GM21723 (cell line): ENCODE data around the gene RSBN1L.
"Not testable (repeated sequence)": the region's sequence is repeated elsewhere in the genome, so short reads cannot be mapped to it uniquely, and the experiment has no call there.

Experiments used
- ATAC-seq: cut with Tn5 transposase; IDR thresholded peaks from one replicate; pipeline ENCODE4 v1.9.1; 2021; ENCODE audit warnings: mild to moderate bottlenecking, moderate library complexity; ENCODE audit not compliant: unreplicated experiment

Gene RSBN1L

DNA sequence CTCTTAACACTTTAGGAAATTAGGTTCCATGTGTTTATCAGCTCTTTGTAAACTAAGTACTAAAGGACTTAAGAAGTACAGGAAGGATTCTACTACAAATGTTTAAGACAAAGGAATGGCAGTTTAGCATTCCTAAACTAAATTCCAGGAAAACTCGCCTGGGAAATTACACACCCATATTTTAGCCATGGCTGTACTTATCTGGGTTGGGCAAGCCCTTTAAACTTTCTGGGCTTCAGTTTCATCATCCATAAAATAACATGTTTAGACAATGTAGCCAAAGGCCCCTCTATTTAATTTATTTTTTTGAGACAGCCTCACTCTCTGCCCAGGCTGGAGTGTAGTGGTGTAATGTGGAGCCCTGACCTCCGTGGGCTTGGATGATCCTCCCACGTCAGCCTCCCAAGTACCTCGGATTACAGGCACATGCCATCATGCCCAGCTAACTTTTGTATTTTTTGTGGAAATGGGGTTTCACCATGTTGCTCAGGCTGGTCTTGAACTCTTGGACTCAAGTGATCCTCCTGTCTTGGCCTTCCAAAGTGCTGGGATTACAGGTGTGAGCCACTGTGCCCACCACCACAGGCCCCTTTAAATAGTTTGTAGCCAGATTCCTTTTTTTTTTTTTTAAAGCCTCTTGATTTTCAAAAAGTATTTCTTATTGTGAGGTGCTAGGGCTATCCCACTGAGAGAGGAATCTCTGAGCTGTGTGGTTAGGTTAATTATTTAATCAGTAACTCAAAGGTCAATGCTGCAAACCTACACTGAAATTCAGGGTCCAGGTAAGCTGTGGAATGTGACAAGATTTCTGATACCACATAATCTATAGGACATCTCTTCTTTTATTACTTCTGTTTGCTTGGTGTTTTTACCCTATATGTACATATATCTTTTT lies 69.9 kb downstream of the RSBN1L start:
- ATAC-seq, result no peak

DNA sequence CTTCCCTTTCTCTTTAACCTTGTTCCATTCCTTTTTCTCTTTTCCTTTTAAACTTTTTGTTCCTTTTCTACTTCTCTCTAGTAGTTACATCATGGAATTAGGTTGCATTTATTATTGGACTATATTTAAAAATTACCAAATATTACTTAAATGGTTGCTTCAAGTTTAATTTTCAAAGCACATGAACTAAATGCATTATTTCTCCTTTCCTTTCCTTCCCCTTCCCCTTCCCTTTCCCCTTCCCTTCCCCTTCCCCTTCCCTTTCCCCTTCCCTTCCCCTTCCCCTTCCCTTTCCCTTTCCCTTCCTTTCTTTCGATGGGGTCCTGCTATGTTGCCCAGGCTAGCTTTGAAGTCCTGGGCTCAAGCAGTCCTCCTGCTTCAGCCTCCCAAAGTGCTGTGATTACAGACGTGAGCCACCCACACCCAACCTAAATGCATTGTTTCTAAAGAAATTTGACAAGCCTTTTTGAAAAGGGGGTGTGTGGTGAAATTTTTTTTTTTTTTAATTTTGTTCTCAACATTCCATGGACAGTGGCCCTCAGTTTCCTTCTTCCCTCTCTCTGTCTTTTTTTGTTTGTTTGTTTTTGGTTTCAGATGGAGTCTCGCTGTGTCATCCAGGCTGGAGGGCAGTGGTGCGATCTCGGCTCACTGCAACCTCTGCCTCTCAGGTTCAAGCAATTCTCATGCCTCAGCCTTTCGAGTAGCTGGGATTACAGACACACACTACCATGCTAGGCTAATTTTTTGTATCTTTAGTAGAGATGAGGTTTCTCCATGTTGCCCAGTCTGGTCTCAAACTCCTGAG lies 70.7 kb downstream of the RSBN1L start:
- ATAC-seq, result no peak

DNA sequence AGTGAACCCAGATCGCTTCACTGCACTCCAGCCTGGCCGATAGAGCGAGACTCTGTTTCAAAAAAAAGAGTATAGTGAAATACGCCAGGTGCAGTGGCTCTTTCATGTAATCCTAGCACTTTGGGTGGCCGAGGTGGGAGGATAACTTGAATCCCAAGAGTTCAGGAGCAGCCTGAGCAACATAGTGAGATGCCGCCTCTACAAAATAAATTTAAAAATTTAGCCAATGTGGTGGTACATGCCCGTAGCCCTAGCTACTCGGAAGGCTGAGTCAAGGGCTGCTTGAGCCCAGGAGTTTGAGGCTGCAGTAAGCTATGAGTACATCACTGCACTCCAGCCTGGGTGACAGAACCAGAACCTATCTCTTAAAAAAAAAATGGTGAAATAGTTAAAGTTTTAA lies 74.1 kb downstream of the RSBN1L start:
- no peak for ATAC-seq

DNA sequence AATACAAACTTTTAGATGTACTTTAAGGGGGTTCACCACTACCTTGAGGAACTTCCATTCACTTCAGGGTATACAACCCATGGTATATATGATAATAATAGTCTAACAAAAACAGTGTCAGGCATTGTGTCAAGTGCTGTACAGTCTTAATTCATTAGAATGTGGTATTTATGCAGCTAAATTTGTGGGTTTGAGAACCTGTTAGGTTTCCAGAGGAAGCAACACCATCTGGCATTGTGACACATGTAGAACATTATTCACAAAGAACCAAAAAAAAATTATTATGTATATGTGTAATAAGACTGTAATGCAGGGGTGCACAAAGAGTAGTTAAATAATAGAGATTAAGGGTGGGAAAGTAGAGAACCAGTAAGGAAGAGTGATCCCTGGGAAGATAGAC lies 75.6 kb downstream of the RSBN1L start:
- ATAC-seq, result no peak

DNA sequence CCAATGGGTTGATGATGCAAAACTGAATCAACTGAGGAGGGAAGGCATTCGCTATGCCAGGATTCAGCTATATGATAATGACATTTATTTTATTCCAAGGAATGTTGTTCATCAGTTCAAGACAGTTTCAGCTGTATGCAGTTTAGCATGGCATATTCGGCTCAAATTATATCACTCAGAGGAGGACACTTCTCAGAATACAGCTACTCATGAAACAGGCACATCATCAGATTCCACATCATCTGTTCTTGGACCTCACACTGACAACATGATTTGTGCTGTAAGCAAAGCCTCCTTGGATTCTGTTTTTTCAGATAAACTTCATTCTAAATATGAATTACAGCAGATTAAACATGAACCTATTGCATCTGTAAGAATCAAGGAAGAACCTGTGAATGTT lies 82.3 kb downstream of the RSBN1L start:
- no peak for ATAC-seq

DNA sequence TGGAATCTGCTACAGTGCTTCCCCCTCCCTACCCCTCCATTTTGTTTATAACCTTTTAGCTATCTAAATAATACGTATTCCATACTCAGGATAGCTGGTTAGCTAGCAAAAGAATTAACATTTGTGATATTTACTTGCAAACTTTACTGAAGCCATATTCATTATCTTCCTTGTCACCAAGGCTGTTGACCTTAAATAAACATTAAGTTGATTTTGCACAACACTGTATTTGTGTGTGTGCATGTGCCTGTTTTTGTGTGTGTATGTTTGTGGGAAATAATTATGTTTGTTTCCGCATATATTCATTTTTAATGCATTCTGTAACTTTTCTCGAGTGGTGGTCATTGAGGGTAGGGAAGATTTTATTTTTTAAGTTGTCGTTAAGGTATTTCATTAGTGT lies 86.1 kb downstream of the RSBN1L start:
- no peak for ATAC-seq

DNA sequence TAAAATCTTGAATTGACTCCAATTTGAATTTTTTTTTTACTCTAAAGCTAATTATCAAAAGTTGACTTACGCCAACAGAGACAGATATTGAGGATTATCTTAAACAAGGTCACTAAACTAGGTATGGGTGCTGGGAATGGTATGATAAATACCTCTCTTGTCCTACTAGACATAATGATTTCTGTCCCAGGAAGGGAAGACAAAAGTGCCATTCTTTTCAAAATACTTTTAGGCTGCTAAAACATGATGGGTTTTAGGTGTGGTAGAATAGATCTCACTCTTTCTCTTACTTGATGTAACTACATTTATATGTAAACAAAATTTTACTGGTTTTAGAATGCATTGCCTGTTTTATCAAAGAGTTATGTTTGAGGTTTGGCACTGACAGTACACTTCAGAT lies 86.9 kb downstream of the RSBN1L start:
- ATAC-seq, result no peak

DNA sequence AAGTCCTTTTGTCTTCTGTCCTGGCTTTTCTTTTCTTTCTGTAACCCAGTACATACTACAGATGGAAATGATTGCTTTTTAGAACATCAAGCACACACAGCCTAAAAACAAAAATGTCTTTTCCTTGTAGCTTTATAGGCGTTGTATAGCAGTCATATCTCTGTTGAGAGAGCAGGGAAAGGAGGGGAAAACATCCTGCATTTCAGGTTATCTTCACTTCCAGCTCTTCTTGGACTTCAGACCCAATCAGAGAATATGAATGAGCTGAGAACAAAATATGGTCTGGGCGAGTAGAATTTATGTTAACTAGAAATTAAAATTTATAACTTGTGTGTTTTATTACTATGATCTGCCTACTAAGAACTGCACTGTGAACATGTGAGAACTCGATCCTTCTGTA lies 87.3 kb downstream of the RSBN1L start:
- no peak for ATAC-seq

DNA sequence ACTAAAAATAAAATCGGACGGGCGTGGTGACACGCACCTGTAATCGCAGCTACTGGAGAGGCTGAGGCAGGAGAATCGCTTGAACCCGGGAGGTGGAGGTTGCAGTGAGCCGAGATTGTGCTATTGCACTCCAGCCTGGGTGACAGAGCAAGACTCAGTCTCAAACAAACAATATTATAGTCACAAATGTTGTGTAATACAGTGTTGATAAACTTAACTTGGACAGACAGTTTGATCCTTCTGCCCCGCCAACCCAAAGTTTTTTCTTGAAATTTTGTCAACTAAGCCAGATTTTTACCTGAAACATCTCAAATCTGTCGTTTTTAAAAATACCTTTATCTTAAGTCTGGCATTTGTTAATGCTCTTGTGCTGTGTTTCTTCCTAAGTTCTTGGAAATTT lies 88.2 kb downstream of the RSBN1L start:
- not testable (repeated sequence) for ATAC-seq

DNA sequence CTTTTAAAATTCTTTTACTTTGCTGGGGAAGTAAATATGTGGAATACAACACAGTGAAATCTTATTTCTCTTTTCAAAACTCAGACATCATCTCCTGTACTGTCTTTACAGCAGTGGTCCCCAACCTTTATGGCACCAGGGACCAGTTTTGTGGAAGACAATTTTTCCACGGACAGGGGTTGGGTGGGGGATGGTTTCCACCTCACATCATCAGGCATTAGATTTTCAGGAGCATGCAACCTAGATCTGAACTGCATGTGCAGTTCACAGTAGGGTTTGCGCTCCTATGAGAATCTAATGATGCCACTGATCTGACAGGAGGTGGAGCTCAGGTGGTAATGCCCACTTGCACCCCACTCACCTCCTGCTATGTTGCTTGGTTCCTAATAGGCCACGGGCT lies 89.8 kb downstream of the RSBN1L start:
- ATAC-seq, result no peak

DNA sequence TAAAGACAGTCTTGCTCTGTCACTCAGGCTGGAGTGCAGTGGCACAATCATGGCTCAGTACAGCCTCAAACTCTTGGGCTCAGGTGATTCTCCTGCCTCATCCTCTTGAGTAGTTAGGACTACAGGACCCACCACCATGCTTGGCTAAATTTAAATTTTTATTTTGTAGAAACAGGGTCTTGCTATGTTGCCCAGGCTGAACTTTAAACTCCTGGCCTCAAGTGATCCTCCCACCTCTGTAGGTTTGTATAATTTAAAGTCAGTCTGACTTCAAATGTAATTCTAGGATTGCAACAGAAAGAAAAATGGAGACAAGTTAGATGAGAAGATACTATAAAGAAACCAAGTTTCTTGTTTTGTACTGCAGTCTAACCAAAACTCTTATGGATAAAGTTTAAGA lies 90.5 kb downstream of the RSBN1L start:
- no peak for ATAC-seq

DNA sequence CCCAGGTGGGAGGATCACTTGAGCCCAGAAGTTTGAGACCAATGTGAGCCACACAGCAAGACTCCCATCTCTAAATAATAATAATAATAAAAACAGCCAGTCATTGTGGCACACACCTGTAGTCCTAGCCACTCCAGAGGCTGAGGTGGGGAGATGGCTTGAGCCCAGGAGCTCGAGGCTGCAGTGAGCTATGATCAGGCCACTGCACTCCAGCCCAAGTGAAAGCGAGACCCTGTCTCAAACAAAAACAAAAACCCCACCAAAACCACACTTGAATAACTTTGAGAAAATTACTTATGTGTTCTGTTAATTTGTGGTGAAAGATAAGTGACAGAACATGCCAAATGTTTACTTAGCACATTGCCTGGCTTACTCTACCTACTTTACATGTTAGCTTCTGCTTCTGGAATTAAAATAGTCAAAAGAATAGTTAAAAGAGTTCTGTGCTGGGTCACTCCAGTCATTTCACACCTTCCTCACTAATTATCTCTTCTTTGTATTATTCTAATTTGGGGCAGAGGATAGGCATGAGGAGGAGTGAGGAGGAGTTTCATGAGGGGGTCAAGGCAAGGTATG lies 92.2 kb downstream of the RSBN1L start:
- ATAC-seq, result no peak

DNA sequence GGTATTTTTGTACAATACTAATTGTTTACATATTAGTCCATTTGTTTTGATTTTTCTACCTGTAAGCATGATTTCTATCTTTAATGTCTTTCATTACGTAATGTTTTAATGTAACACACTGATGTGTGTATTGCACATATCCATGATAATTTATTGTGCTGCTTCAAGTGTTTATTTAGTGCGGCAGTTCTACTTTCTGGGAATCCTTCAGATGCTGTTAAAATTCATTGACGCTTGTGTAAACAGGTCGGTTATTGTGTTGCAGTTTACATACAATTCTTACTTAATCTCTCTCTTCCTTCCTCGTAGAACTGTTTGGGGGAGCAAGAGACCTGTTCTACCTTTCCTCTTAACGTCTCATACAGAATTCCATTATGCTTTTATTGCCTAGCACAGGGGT lies 95.1 kb downstream of the RSBN1L start:
- no peak for ATAC-seq

DNA sequence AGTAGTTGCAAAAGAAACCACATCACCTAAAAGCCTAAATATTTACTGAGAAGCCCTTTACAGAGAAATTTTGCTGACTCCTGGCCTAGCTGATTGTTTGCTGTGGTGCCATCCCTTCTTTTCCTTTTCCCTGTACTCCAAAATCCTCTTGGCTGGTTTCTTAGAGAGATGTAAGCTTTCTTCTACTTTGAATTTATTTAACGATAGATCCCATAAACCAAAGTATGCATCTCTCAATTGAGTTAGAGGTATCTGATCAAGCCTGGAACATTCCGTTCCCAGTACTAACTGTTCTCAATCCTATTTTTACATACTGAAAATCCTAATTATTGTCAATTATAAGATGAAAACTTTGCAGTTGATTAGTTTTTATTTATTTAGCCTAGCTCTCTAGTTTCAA lies 95.7 kb downstream of the RSBN1L start:
- no peak for ATAC-seq

DNA sequence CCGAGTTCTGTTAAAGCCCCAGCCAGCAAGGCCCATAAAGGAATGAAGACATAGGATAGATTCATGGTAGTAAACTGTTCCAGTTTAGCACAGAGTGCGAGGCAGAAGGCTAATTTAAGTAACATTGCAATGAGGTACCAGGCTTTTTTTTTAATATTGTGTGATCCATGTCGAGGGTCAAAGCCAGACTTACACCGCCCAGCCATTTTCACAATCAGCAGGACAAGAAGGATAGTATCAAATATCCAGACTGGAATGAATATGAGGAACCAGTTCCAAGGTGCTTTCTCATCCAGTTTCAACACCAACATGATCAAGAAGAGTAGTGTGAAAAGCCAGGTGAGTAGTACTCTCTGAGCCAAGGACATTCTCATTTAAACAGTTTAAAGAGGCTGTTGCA lies 97.7 kb downstream of the RSBN1L start:
- ATAC-seq, result no peak

DNA sequence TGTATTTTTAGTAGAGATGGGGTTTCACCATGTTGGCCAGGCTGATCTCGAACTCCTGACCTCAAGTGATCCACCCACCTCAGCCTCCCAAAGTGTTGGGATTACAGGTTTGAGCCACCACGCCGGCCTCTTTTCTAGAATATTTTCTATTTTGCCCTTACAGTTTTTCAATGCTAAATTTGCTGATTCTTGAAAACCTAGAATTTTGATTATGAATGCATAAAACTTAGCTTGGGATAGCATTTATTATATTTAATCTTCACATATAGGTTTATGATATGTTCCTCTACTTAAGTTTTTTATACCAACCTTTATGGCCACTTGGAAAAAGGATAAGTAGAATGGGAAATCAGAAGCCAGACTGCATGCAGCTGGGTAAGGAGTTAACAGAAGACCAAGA lies 99.8 kb downstream of the RSBN1L start:
- no peak for ATAC-seq

DNA sequence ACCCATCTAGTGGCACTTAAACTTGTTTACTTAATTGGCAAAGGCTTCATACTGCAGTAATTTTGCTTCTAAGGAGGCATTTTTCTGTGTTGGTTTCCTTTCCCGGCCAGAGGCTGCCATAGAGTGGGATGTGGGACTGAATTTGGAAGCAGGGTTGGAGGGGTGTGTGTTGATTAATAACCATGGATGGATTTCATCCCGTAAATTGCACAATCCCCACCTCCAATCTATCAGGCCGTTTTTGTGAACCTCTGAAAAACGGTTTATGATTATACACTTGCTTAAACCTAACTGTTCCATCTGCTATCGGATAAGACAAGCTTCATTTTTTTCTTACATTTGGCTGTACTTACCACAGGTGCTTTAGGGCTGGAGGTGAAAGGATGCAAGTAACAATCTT lies 100.7 kb downstream of the RSBN1L start:
- ATAC-seq, result no peak

DNA sequence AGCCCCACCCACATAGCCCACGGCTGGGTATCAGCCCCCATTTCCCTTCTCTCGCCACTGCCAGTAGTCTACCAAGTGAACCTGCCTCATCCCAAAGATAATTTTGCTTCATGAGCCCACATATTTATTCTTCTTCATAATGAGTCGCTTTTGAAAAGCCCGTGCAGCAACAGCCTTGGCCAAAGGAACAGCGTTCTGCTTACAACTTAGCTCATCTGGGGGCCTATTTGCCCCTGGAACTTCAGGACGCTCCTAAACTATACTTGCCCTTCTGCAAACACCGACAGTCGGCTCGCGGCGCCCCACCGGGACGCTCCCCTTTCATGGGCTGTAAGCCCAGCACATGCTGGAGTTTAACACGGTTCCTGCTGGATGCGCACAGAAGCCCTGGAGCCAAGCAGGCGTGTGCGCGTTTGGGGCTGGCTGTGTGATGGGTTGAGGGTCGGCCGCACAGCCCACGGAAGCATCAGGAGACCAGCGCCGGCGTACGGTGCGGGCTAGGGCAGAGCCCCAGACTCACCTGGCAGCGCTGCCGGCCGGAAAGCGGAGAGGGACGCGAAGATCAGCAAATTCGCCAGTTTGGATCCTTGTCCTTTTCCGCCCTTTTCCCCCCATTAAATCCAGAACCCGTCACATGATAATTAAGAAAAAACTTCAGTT lies 101.6 kb downstream of the RSBN1L start:
- ATAC-seq, result peak; percentile 34

DNA sequence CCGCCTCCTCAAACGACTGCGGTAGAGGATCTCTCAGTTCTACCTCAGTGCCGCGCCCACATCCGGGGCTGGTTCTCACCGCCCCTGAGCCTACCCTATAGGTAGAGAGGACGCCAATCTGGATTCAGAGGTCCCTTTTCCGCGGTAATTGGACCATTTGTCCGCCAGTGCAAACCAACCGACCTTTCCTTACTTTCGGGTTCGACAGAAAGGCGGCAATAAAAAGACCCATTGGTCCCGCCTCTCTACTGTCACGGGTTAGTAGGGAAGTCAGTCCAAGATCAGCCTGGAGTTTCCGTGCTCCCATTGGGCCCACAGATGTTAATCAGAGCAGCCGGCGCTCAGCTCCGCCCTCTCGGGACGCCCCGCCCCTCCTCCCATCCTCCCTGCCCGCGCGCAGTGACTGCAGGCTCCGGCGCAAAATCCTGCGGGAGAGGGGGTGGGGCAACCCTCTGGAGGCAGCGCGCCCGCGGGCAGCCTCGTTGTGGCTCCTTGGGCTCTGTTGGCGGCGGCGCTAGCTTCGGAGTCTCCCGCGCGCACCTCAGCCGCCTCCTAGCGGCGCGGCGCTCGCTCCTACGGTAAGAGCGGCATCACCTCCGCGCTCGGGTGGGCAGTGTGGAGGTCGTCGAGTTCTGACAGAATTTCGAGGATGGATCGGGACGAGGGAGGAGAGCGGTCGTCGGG lies 102.3 kb downstream of the RSBN1L start, which contains the start of the genes PHTF2 and TMEM60:
TSS of gene PHTF2 (plus strand) at position 380 of the 684 bp plus-strand sequence.
TSS of gene TMEM60 (minus strand) at position 41 of the 684 bp plus-strand sequence. CDS start 4,061 bp downstream, outside the sequence.
- ATAC-seq, result peak; percentile 89
